ENCODE results near the gene STEAP1.

DNA sequence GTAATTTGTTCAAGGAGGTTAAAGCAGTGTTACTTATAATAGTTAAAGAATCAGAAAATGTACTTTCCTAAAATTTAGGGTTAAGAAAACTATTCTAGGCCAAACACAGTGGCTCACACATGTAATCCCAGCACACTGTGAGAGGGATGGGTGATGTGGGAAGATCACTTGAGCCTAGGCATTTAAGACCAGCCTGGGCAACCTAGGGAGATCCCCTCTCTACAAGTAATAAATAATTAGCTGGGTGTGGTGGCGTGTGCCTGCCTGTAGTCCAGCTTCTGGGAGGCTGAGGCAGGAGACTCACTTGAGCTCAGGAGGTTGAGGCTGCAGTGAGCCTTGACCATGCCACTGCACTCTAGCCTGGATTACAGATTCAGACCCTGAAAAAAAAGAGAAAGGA lies 53.7 kb downstream of the STEAP1 start:
- TF ChIP-seq EP300 (IDR thresholded peaks at IDR 0.05), result no peak
- TF ChIP-seq, protein P1, sequence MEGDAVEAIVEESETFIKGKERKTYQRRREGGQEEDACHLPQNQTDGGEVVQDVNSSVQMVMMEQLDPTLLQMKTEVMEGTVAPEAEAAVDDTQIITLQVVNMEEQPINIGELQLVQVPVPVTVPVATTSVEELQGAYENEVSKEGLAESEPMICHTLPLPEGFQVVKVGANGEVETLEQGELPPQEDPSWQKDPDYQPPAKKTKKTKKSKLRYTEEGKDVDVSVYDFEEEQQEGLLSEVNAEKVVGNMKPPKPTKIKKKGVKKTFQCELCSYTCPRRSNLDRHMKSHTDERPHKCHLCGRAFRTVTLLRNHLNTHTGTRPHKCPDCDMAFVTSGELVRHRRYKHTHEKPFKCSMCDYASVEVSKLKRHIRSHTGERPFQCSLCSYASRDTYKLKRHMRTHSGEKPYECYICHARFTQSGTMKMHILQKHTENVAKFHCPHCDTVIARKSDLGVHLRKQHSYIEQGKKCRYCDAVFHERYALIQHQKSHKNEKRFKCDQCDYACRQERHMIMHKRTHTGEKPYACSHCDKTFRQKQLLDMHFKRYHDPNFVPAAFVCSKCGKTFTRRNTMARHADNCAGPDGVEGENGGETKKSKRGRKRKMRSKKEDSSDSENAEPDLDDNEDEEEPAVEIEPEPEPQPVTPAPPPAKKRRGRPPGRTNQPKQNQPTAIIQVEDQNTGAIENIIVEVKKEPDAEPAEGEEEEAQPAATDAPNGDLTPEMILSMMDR (IDR thresholded peaks at IDR 0.05), result no peak
